DND-41 (cell line): ENCODE measurements around the gene NEU4.

Experiments used
- EZH2 ChIP-seq: IDR thresholded peaks from 3 replicates; pipeline ENCODE4 v1.6.1; 2012; ENCODE audit warnings: borderline replicate concordance, low read depth, mild to moderate bottlenecking, moderate library complexity, low read length, inconsistent platforms; ENCODE audit not compliant: severe bottlenecking
- TF ChIP-seq, protein P1 (sequence below): IDR thresholded peaks from 2 replicates; pipeline ENCODE4 v1.5.1; 2012; ENCODE audit warnings: borderline replicate concordance, low read length, moderate library complexity, mild to moderate bottlenecking; ENCODE audit not compliant: poor library complexity, severe bottlenecking; ENCODE audit errors: extremely low read depth

DNA sequence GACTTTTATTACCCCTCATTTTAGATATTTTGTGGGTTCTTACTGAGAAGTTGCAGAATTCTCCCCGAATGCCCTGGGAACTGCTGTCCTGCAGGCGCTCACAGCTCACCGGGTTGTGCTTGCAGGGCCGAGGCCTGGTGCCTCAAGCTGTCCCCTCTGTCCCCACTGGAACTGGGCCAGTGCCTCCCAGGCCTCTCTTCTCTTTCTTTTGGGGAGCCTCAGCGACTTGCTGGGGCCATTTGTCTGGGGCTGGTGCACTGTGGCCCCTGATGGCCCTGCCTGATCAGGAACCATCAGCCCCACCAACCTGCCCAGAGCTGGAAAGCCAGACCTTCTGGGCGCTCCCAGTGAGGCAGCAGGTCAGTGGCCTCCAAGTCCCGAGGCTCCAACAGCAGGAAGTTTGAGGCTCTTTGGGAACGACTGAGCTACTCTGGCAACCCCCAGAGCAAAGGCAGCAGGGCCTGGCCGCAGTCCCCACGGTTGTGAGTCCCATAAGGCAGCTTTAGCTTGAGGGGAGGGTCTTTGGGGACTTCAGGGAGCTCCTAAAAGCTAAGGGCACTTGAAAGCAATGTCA is 14.7 kb upstream of the NEU4 start:
- TF ChIP-seq, protein P1, sequence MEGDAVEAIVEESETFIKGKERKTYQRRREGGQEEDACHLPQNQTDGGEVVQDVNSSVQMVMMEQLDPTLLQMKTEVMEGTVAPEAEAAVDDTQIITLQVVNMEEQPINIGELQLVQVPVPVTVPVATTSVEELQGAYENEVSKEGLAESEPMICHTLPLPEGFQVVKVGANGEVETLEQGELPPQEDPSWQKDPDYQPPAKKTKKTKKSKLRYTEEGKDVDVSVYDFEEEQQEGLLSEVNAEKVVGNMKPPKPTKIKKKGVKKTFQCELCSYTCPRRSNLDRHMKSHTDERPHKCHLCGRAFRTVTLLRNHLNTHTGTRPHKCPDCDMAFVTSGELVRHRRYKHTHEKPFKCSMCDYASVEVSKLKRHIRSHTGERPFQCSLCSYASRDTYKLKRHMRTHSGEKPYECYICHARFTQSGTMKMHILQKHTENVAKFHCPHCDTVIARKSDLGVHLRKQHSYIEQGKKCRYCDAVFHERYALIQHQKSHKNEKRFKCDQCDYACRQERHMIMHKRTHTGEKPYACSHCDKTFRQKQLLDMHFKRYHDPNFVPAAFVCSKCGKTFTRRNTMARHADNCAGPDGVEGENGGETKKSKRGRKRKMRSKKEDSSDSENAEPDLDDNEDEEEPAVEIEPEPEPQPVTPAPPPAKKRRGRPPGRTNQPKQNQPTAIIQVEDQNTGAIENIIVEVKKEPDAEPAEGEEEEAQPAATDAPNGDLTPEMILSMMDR: no peak
- TF ChIP-seq EZH2: no peak
